Body of pancreas (tissue), 4 donors: ENCODE measurements around the gene UCKL1. TPM values are rescaled to one million over a fixed set of nuclear protein-coding genes. Genes with fewer than 3 reads are reported as not detected.

Source experiments
- ATAC-seq: fragments of 150-250 bp; one replicate; pipeline ENCODE4 v1.9.1; 2016
- DNase-seq, 4 donors: peaks; one replicate each; pipeline ENCODE4 v3.0.0-alpha.2; 2019
- H3K27ac ChIP-seq, 4 donors: fragments of 200-600 bp; sonication (generic); 1 replicate in 3 of 4; 2 replicates in 1 of 4; pipeline versions ENCODE4 v1.5.1 to v1.6.1; 2016 to 2019; ENCODE audit warnings: mild to moderate bottlenecking in 1 of 4, mixed read lengths in 1 of 4, moderate library complexity in 1 of 4
- H3K27me3 ChIP-seq, 2 donors: fragments of 200-600 bp; sonication (generic); one replicate each; pipeline ENCODE4 v1.6.0; 2016; ENCODE audit warnings: mild to moderate bottlenecking in 1 of 2
- H3K36me3 ChIP-seq, 2 donors: fragments of 200-600 bp; sonication (generic); replicated peaks in 1 of 2; 2 replicates each; pipeline ENCODE4 v1.5.1; 2016; ENCODE audit warnings: low read depth in 2 of 2; ENCODE audit not compliant: insufficient read depth in 1 of 2
- H3K4me1 ChIP-seq: fragments of 200-600 bp; sonication (generic); one replicate; pipeline ENCODE4 v1.6.0; 2016
- H3K4me3 ChIP-seq, 2 donors: fragments of 200-600 bp; sonication (generic); 1 replicate in 1 of 2; 2 replicates in 1 of 2; pipeline ENCODE4 v1.5.1; 2016 to 2019
- H3K9me3 ChIP-seq, 3 donors: fragments of 200-600 bp; sonication (generic); 1 replicate in 2 of 3; 2 replicates in 1 of 3; pipeline ENCODE4 v1.5.1; 2016
- POLR2A ChIP-seq, 3 donors: fragments of 450-650 bp; IDR thresholded peaks; one replicate each; pipeline ENCODE4 v1.6.1; 2016; ENCODE audit warnings: antibody characterized with exemption in 3 of 3, mild to moderate bottlenecking in 2 of 3
- WGBS, 2 donors: methylation state at CpG; one replicate each; pipeline ENCODE4 v1.1.5; 2017; 5-methylcytosine and 5-hydroxymethylcytosine counted together
- intact Hi-C: fragments of 100-400 bp; cut with DNase I; formaldehyde crosslinking; loops from one replicate; pipeline ENCODE4 v1.15.1; 2023
- total RNA-seq, 2 donors: library from RNA; depleted of rRNA; stranded (reverse); fragments of >200 nt; gene quantifications; one replicate each; pipeline ENCODE4 v1.1.0, GENCODE V29; 2016
- TF ChIP-seq, protein P1 (sequence below), 7 experiments: fragments of 450-650 bp in 4 of 7; fragments of 200-600 bp in 3 of 7; sonication (generic) in 3 of 7; IDR thresholded peaks; one replicate each; pipeline ENCODE4 v1.5.1; 2016 to 2019; ENCODE audit warnings: antibody characterized with exemption in 7 of 7

The UCKL1 gene
- total RNA-seq, 2 donors from 2014 or later, result 21.0 to 26.0 TPM

GRCh38 chr20:63940071-63940471 lies 16.1 kb downstream of the UCKL1 start:
- no peak for TF ChIP-seq POLR2A (IDR thresholded peaks at IDR 0.05)
- TF ChIP-seq, protein P1, sequence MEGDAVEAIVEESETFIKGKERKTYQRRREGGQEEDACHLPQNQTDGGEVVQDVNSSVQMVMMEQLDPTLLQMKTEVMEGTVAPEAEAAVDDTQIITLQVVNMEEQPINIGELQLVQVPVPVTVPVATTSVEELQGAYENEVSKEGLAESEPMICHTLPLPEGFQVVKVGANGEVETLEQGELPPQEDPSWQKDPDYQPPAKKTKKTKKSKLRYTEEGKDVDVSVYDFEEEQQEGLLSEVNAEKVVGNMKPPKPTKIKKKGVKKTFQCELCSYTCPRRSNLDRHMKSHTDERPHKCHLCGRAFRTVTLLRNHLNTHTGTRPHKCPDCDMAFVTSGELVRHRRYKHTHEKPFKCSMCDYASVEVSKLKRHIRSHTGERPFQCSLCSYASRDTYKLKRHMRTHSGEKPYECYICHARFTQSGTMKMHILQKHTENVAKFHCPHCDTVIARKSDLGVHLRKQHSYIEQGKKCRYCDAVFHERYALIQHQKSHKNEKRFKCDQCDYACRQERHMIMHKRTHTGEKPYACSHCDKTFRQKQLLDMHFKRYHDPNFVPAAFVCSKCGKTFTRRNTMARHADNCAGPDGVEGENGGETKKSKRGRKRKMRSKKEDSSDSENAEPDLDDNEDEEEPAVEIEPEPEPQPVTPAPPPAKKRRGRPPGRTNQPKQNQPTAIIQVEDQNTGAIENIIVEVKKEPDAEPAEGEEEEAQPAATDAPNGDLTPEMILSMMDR (IDR thresholded peaks at IDR 0.05), result no peak
- Histone ChIP-seq H3K4me1 (no peaks in the 10 kb centered on the region), H3K27me3 (no peaks in the 10 kb centered on the region), H3K9me3 (no peaks in the 10 kb centered on the region), H3K27ac (no peak overlapping the region), H3K36me3 (peaks cover 0 to 28% of the 10 kb centered on the region in 2 donors), H3K4me3 (no peak overlapping the region)
- intact Hi-C loops, result no loop called here
- DNase-seq, result no peak
- 90 to 100% methylated on average over 1 to 23 of the region's 23 CpGs for WGBS, 2 donors
- ATAC-seq, result no peak

DNA sequence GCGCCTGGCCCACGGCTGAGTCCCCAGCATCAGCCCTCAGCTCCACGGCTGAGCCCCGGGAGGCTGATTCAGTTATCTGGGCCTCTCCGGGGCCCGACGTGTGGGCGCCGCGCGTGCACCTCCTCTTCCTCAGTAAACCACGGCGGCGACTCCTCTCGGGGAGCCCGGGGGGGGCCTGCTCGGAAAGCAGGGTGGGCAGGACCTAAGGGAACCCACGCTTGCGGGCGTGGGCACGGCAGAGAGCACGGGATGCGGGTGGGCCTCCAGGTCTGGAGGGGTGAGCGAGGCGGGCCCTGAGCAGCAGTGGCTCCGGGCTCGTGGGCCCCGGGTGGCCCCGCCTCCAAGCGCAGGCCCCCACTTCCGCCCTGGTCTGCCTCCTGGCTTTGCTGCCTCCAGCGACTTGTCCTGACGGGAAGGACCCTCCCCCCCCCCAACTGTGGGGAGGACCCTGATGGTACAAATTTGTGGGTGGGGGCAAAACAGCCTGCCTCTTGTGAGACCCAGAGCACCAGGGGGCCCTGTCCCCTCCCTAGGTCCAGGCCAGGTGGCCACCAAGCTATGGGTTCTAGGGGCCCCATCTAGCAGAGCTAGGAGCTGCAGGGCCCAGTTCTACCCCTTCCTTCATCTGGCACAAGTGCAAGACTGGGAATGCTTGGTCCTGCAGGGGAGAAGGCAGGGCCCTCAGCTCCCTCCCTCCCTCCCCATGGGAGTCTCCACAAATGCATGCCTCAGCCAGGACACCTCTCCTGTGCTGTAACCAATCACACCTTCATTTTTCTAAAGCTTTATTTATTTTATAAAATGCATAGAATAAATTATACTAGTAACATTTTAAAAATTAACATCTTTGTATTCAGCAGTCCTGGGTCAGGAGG lies 16.9 kb downstream of the UCKL1 start:
- intact Hi-C loops, result no loop called here
- Histone ChIP-seq H3K9me3 (no peaks in the 10 kb centered on the region), H3K27me3 (no peaks in the 10 kb centered on the region), H3K36me3 (peaks cover 0 to 28% of the 10 kb centered on the region in 2 donors), H3K4me3 (no peak overlapping the region), H3K27ac (no peak overlapping the region), H3K4me1 (no peaks in the 10 kb centered on the region)
- TF ChIP-seq, protein P1 (IDR thresholded peaks at IDR 0.05), result no peak
- no peak for TF ChIP-seq POLR2A (IDR thresholded peaks at IDR 0.05)
- ATAC-seq (no peak), DNase-seq (no peak)
- 87% methylated on average over 32 of the region's 33 CpGs; no CpG with 5 or more reads in 1 of the 2 donors for WGBS, 2 donors

DNA sequence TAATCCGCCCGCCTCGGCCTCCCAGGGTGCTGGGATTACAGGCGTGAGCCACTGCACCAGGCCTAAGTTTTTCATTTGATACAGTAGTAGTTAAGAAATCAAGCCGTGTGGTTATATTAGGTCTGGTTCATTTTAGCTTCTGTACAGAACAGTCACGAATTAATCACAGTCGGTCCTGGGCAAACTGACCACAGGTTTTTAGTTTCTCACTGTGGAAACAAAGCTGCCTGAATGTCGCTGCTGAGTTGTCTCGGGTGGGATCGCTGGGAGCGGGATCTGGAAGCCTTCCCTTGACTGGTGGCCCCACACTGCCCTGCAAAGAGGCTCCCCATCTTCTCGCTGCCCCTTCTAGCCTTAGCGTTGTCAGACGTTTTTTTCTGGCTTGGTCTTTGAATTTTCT lies 18.6 kb downstream of the UCKL1 start:
- no peaks in the 10 kb centered on the region for H3K27me3 ChIP-seq
- H3K9me3 ChIP-seq, result no peaks in the 10 kb centered on the region
- peaks cover 0 to 19% of the 10 kb centered on the region in 2 donors for H3K36me3 ChIP-seq
- no peaks in the 10 kb centered on the region for H3K4me1 ChIP-seq
- no peak for ATAC-seq
- DNase-seq, result no peak
- no peak overlapping the region for H3K27ac ChIP-seq
- 85 to 94% methylated on average over 12 to 14 of the region's 14 CpGs for WGBS, 2 donors
- no peak overlapping the region for H3K4me3 ChIP-seq
- intact Hi-C loops, result no loop called here
- TF ChIP-seq POLR2A (IDR thresholded peaks at IDR 0.05), result no peak
- TF ChIP-seq, protein P1 (IDR thresholded peaks at IDR 0.05), result no peak

DNA sequence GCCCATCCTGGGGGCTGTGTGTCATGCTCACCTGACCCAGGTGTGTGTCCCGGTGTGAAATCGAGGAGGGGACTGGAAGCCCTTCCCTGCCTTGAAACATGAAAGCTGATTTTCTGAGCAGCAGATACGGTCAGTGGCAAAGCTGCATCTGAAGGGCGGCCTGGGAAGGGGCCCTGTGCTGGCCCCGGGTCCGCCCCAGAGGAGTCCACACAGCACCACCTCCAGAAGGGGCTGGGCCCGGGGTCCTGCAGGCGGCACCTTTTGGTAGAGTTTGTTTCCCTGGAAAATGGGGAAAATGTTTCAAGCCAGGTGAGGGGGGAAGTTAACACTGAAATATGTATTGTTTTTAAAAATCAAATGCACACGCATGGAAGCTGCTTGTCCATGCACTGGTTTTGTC lies 20.8 kb downstream of the UCKL1 start:
- DNase-seq (no peak), ATAC-seq (no peak)
- no peak overlapping the region for H3K27ac ChIP-seq
- H3K9me3 ChIP-seq, result no peaks in the 10 kb centered on the region
- no peak for TF ChIP-seq POLR2A (IDR thresholded peaks at IDR 0.05)
- TF ChIP-seq, protein P1 (IDR thresholded peaks at IDR 0.05), result no peak
- no peaks in the 10 kb centered on the region for H3K27me3 ChIP-seq
- no peaks in the 10 kb centered on the region for H3K4me1 ChIP-seq
- 87 to 100% methylated on average over 4 to 9 of the region's 9 CpGs for WGBS, 2 donors
- intact Hi-C loops, result no loop called here
- no peak overlapping the region for H3K4me3 ChIP-seq
- H3K36me3 ChIP-seq, result peaks cover 13 to 27% of the 10 kb centered on the region in 2 donors
